Endothelial cell of umbilical vein (primary cell): ENCODE data around the gene YIPF7. TPM values are rescaled to one million over a fixed set of nuclear protein-coding genes. Genes with fewer than 3 reads are reported as not detected.

Source experiments
- BruUV-seq: library from RNA; stranded (reverse); fragments of 400-500 nt; replicated peaks from 2 replicates; lab custom pipeline; 2021; lab: Mats Ljungman, UMichigan
- CTCF ChIA-PET: fragments of 300-600, 350-600 bp; sonication (Branson Sonifier 250); formaldehyde crosslinking; loops from one replicate; lab custom pipeline; 2021; ENCODE audit warnings: antibody characterized with exemption, inconsistent platforms; lab: Charles Lee
- POLR2A ChIA-PET: fragments of 300-600, 350-600 bp; sonication (Branson Sonifier 250); formaldehyde crosslinking; loops from one replicate; lab custom pipeline; 2021; ENCODE audit warnings: antibody characterized with exemption, inconsistent platforms; lab: Charles Lee
- DNase-seq: peaks from one replicate; pipeline ENCODE4 v3.0.0-alpha.2; 2011; ENCODE audit warnings: low read depth, low spot score
- FAIRE-seq: peaks from 2 replicates; lab custom pipeline; 2011; peaks lifted over from hg19 to GRCh38; lab: Jason Lieb, UNC
- H2AFZ ChIP-seq: 2 replicates; pipeline ENCODE4 v1.6.0; 2012; ENCODE audit warnings: low read depth, low read length, control low read depth, inconsistent platforms
- H3K27ac ChIP-seq: 2 replicates; pipeline ENCODE4 v1.5.1; 2011; ENCODE audit warnings: low read depth, mild to moderate bottlenecking, control low read depth, low read length, moderate library complexity; ENCODE audit not compliant: insufficient read depth
- H3K27me3 ChIP-seq, 2 experiments: 2 replicates each; pipeline versions ENCODE4 v1.6.0 to v1.6.1; 2011; ENCODE audit warnings: low read length in 2 of 2, mixed read lengths in 1 of 2; ENCODE audit not compliant: control insufficient read depth in 2 of 2, insufficient read depth in 2 of 2
- H3K36me3 ChIP-seq, 2 experiments: 2 replicates in 1 of 2; 3 replicates in 1 of 2; pipeline ENCODE4 v1.5.1; 2011; ENCODE audit warnings: low read length in 2 of 2, mild to moderate bottlenecking in 1 of 2, moderate library complexity in 1 of 2; ENCODE audit not compliant: control insufficient read depth in 2 of 2, insufficient read depth in 2 of 2; ENCODE audit errors: extremely low read depth in 1 of 2
- H3K4me1 ChIP-seq: 3 replicates; pipeline ENCODE4 v1.5.1; 2011; ENCODE audit warnings: mild to moderate bottlenecking, low read length; ENCODE audit not compliant: control insufficient read depth, insufficient read depth; ENCODE audit errors: extremely low read depth
- H3K4me2 ChIP-seq: 2 replicates; pipeline ENCODE4 v1.6.1; 2011; ENCODE audit warnings: low read length, control low read depth, mixed read lengths; ENCODE audit not compliant: insufficient read depth
- H3K4me3 ChIP-seq, 3 experiments: fragments of 200-600 bp in 1 of 3; sonication (generic), shearing (Covaris generic) in 1 of 3; replicated peaks in 1 of 3; 2 replicates each; pipeline ENCODE4 v1.5.1; 2011 to 2016; ENCODE audit warnings: control low read depth in 3 of 3, low read length in 3 of 3, mild to moderate bottlenecking in 2 of 3, inconsistent platforms in 1 of 3, low read depth in 1 of 3, moderate library complexity in 1 of 3; ENCODE audit not compliant: insufficient read depth in 1 of 3
- H3K79me2 ChIP-seq: 2 replicates; pipeline ENCODE4 v1.6.0; 2012; ENCODE audit warnings: low read length, inconsistent platforms; ENCODE audit not compliant: control insufficient read depth, insufficient read depth
- H3K9ac ChIP-seq: replicated peaks from 2 replicates; pipeline ENCODE3; 2011; ENCODE audit warnings: low read length, control low read depth; ENCODE audit not compliant: insufficient read depth; ENCODE audit errors: extremely low read depth
- H3K9me1 ChIP-seq: replicated peaks from 3 replicates; pipeline ENCODE4 v1.6.0; 2011; ENCODE audit warnings: mild to moderate bottlenecking, low read length; ENCODE audit not compliant: control insufficient read depth, insufficient read depth; ENCODE audit errors: extremely low read depth
- H3K9me3 ChIP-seq: replicated peaks from 2 replicates; pipeline ENCODE4 v1.5.1; 2012; ENCODE audit warnings: low read length, inconsistent platforms; ENCODE audit not compliant: control insufficient read depth, insufficient read depth
- H4K20me1 ChIP-seq: replicated peaks from 2 replicates; pipeline ENCODE3; 2011; ENCODE audit warnings: mild to moderate bottlenecking, low read length; ENCODE audit not compliant: control insufficient read depth, insufficient read depth; ENCODE audit errors: extremely low read depth
- EZH2 ChIP-seq: IDR thresholded peaks from 2 replicates; pipeline ENCODE4 v1.6.1; 2012; ENCODE audit warnings: borderline replicate concordance, low read depth, mild to moderate bottlenecking, moderate library complexity, low read length, inconsistent platforms; ENCODE audit not compliant: severe bottlenecking
- FOS ChIP-seq: IDR thresholded peaks from 2 replicates; pipeline ENCODE4 v1.6.1; 2011; ENCODE audit warnings: mild to moderate bottlenecking, low read length, moderate library complexity, borderline replicate concordance; ENCODE audit not compliant: insufficient read depth
- GATA2 ChIP-seq: IDR thresholded peaks from 2 replicates; pipeline ENCODE4 v1.7.0; 2011; ENCODE audit warnings: low read depth, mild to moderate bottlenecking, moderate library complexity, mixed read lengths, low read length; ENCODE audit not compliant: insufficient read length, insufficient read depth
- JUN ChIP-seq: IDR thresholded peaks from 2 replicates; pipeline ENCODE4 v1.6.1; 2011; ENCODE audit warnings: borderline replicate concordance, low read depth; ENCODE audit not compliant: insufficient read length, insufficient read depth
- MYC ChIP-seq: IDR thresholded peaks from one replicate; pipeline ENCODE4 v1.6.1; 2011; ENCODE audit warnings: mild to moderate bottlenecking, low read depth, low read length
- POLR2A ChIP-seq: IDR thresholded peaks from 2 replicates; pipeline ENCODE4 v1.6.1; 2012; ENCODE audit warnings: low read depth, mild to moderate bottlenecking, control low read depth, low read length
- POLR2AphosphoS5 ChIP-seq: IDR thresholded peaks from 2 replicates; pipeline ENCODE4 v1.6.1; 2012; ENCODE audit warnings: low read depth, mild to moderate bottlenecking, control low read depth, low read length, moderate library complexity; ENCODE audit not compliant: insufficient read depth
- dilution Hi-C: fragments of 300-500 bp; cut with MboI; formaldehyde crosslinking; loops from one replicate; pipeline ENCODE4 v1.15.0; 2019; ENCODE audit warnings: low sequenced_read_pairs; ENCODE audit not compliant: extremely low pct_ligation_motif_present
- intact Hi-C: fragments of 100-400 bp; cut with micrococcal nuclease; formaldehyde crosslinking; loops from one replicate; pipeline ENCODE4 v1.10.0; 2022
- polyA plus RNA-seq, 4 experiments: library from polyadenylated mRNA; depleted of rRNA in 3 of 4; stranded (reverse) in 3 of 4; unstranded in 1 of 4; fragments of >200 nt; gene quantifications; 2 replicates each; pipeline versions ENCODE4 v1.2.1 to v1.2.3, GENCODE V29; 2011 to 2012; ENCODE audit warnings: missing spikeins in 1 of 4
- total RNA-seq: library from RNA; stranded (reverse); gene quantifications from 2 replicates; pipeline ENCODE4 v1.2.3, GENCODE V29; 2021
- TF ChIP-seq, protein P1 (sequence below), 2 donors: IDR thresholded peaks; 1 replicate in 1 of 2; 2 replicates in 1 of 2; pipeline ENCODE4 v1.5.1; 2011; ENCODE audit warnings: low read length in 2 of 2, mild to moderate bottlenecking in 2 of 2, moderate library complexity in 2 of 2, control low read depth in 1 of 2, inconsistent platforms in 1 of 2, low read depth in 1 of 2; ENCODE audit not compliant: insufficient read depth in 1 of 2; ENCODE audit errors: extremely low read depth in 1 of 2
- TF ChIP-seq, protein P2 (sequence below): IDR thresholded peaks from 2 replicates; pipeline ENCODE4 v1.6.1; 2011; ENCODE audit not compliant: insufficient read depth, insufficient read length

YIPF7 gene
- total and polyA plus RNA-seq, 2 donors (not counting 3 experiments of a cell fraction or from before 2014, with no cell fraction given), result not detected

DNA sequence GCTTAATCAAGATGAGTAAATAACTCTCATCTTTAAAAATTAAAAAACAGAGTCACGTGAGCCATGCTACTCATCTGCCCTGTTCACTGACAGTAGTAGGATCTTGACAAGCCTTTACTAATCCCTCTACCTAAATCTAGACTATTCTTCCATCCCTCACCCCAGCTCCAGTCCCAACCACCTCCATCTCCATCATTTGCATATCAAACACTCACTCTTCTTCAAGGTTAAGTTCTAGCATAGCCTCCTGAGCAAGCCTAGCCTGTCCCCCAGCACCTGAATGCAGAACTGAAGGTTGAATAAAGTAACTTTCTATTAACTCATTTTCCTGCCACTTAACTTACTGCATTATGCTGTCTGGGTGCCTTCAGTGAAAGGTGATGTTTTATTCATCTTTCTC, 72.5 kb downstream of the YIPF7 start:
- Histone ChIP-seq H3K27ac (no peak overlapping the region), H3K9me3 (no peaks in the 10 kb centered on the region), H3K4me2 (no peak overlapping the region), H3K9me1 (no peaks in the 10 kb centered on the region), H2AFZ (no peak overlapping the region), H3K79me2 (no peaks in the 10 kb centered on the region), H3K9ac (no peak overlapping the region), H3K4me1 (no peaks in the 10 kb centered on the region), H4K20me1 (no peaks in the 10 kb centered on the region), H3K36me3 (no peaks in the 10 kb centered on the region), H3K27me3 (no peaks in the 10 kb centered on the region), H3K4me3 (no peak overlapping the region)
- POLR2A ChIA-PET, result no interaction called here
- CTCF ChIA-PET, result no interaction called here
- intact Hi-C loops (no loop called here), dilution Hi-C loops (no loop called here)
- BruUV-seq, result no TSS peak
- TF ChIP-seq EZH2 (no peak), MYC (no peak), GATA2 (no peak), JUN (no peak), FOS (no peak), POLR2AphosphoS5 (no peak), POLR2A (no peak)
- TF ChIP-seq, protein P1, sequence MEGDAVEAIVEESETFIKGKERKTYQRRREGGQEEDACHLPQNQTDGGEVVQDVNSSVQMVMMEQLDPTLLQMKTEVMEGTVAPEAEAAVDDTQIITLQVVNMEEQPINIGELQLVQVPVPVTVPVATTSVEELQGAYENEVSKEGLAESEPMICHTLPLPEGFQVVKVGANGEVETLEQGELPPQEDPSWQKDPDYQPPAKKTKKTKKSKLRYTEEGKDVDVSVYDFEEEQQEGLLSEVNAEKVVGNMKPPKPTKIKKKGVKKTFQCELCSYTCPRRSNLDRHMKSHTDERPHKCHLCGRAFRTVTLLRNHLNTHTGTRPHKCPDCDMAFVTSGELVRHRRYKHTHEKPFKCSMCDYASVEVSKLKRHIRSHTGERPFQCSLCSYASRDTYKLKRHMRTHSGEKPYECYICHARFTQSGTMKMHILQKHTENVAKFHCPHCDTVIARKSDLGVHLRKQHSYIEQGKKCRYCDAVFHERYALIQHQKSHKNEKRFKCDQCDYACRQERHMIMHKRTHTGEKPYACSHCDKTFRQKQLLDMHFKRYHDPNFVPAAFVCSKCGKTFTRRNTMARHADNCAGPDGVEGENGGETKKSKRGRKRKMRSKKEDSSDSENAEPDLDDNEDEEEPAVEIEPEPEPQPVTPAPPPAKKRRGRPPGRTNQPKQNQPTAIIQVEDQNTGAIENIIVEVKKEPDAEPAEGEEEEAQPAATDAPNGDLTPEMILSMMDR (IDR thresholded peaks at IDR 0.05; ENCODE audit: extremely low read depth in 1 of 2, insufficient read depth in 1 of 2, low read depth in 1 of 2, low read length in 2 of 2), result no peak
- TF ChIP-seq, protein P2, sequence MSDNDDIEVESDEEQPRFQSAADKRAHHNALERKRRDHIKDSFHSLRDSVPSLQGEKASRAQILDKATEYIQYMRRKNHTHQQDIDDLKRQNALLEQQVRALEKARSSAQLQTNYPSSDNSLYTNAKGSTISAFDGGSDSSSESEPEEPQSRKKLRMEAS, result no peak
- DNase-seq (no peak), FAIRE-seq (no peak)

Other genes with a start within 250 kb of the YIPF7 start
- 0.80 and 0.88 TPM in 2 replicates for gene KCTD8, start 202.8 kb downstream of the YIPF7 start, total RNA-seq
- 0.36 and 0.60 TPM in 2 replicates for gene KCTD8, start 202.8 kb downstream of the YIPF7 start, polyA plus RNA-seq
- gene GUF1, start 26.8 kb upstream of the YIPF7 start, total RNA-seq, result 19.9 and 20.2 TPM in 2 replicates
- gene GUF1, start 26.8 kb upstream of the YIPF7 start, polyA plus RNA-seq, result 5.0 and 5.4 TPM in 2 replicates
- gene GNPDA2, start 74.9 kb upstream of the YIPF7 start, total RNA-seq, result 14.7 TPM in 2 replicates
- gene GNPDA2, start 74.9 kb upstream of the YIPF7 start, polyA plus RNA-seq, result 6.1 and 7.6 TPM in 2 replicates